Epithelial cell of esophagus (primary cell): ENCODE measurements around the gene CDKN2A.

Experiments used
- DNase-seq: peaks from one replicate; pipeline ENCODE4 v3.0.0; 2010; ENCODE audit warnings: low read depth
- H3K4me3 ChIP-seq: 2 replicates; pipeline ENCODE4 v1.5.1; 2011; ENCODE audit warnings: mild to moderate bottlenecking, low read length, control low read depth
- CTCF ChIP-seq: IDR thresholded peaks from 2 replicates; pipeline ENCODE4 v1.5.1; 2011; ENCODE audit warnings: low read depth, mild to moderate bottlenecking, low read length, control low read depth, inconsistent platforms; ENCODE audit not compliant: insufficient read depth; ENCODE audit errors: missing control alignments

The CDKN2A gene

GRCh38 chr9:21943464-21943863, 50.7 kb downstream of the CDKN2A start:
- DNase-seq: no peak
- TF ChIP-seq CTCF: no peak

GRCh38 chr9:21941337-21941995, 52.7 kb downstream of the CDKN2A start:
- no peak overlapping the region for H3K4me3 ChIP-seq
- TF ChIP-seq CTCF: no peak
- no peak for DNase-seq

More at GRCh38 chr9:21943464-21943863, 50.7 kb downstream of the CDKN2A start:
- H3K4me3 ChIP-seq: no peak overlapping the region

GRCh38 chr9:21936161-21936560, 58.0 kb downstream of the CDKN2A start:
- H3K4me3 ChIP-seq: no peak overlapping the region
- no peak for TF ChIP-seq CTCF
- no peak for DNase-seq

GRCh38 chr9:21935631-21936030, 58.6 kb downstream of the CDKN2A start:
- DNase-seq: no peak
- TF ChIP-seq CTCF: no peak
- no peak overlapping the region for H3K4me3 ChIP-seq

- H3K4me3 ChIP-seq: no peak overlapping the region
- no peak for TF ChIP-seq CTCF
- DNase-seq: peak; percentile 75
Observed at GRCh38 chr9:21933865-21934264, 60.3 kb downstream of the CDKN2A start.

- DNase-seq: peak; percentile 48
- H3K4me3 ChIP-seq: no peak overlapping the region
- no peak for TF ChIP-seq CTCF
Observed at GRCh38 chr9:21933281-21933680, 60.9 kb downstream of the CDKN2A start.

- no peak overlapping the region for H3K4me3 ChIP-seq
- peak; percentile 41 for DNase-seq
- TF ChIP-seq CTCF: no peak
Observed at GRCh38 chr9:21931428-21931827, 62.8 kb downstream of the CDKN2A start.
